NT2/D1 (cell line): ENCODE measurements around the gene TMEM175.

Experiments used
- SUZ12 ChIP-seq: IDR thresholded peaks from 2 replicates; pipeline ENCODE4 v1.6.1; 2011; ENCODE audit not compliant: insufficient read length, insufficient read depth; ENCODE audit errors: extremely low read depth
- YY1 ChIP-seq: IDR thresholded peaks from 2 replicates; pipeline ENCODE4 v1.6.1; 2011; ENCODE audit not compliant: insufficient read length, insufficient read depth
- ZNF274 ChIP-seq: IDR thresholded peaks from 2 replicates; pipeline ENCODE4 v1.6.1; 2011; ENCODE audit warnings: mild to moderate bottlenecking, low read depth, low read length

DNA sequence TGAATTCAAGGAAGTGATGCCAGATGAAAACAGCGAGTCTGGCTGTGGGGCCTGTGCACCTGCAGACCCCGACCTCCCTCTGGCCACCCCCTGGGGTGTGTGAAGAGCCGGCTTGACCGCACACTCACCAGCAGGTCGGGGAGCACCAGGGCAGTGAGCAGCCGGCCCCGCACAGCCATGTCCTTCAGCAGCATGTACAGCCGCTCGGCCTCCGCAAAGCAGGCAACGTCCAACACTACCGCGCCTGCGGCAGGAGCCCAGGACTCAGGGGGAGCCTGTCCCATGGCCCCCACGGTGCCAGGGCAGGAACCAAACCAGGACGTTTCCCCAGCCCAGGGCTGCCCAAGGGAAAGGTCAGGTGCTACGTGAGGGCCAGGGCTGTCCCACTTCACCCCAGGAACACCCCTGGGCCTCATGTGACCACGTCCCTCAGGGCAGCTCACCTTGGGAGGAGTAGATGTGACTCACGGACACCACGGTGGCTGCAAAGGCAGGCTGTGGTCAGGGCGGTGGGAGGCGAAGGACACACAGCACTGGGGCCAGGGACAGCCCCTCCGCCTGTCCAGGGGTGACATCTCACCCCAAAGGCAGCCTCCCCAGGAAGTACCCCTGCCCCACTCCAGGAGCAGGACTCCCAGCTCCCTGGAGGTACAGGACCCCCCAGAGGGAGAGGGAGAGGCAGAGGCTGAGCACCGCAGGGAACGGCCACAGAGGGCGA is 32.9 kb downstream of the TMEM175 start:
- TF ChIP-seq YY1 = no peak
- TF ChIP-seq SUZ12 = no peak
- no peak for TF ChIP-seq ZNF274
